HCT116 (cell line): ENCODE measurements around the gene ERBB4. TPM values are rescaled to one million over a fixed set of nuclear protein-coding genes. Genes with fewer than 3 reads are reported as not detected.

ENCODE experiments used
- ATAC-seq: fragments of 200-7000 bp; cut with Tn5 transposase; 2 replicates; pipeline ENCODE4 v1.9.1; 2020; ENCODE audit warnings: mild to moderate bottlenecking, moderate library complexity
- BruUV-seq: library from RNA; stranded (reverse); fragments of 400-500 nt; replicated peaks from 2 replicates; lab custom pipeline; 2021; lab: Mats Ljungman, UMichigan
- CTCF ChIA-PET: fragments of 300-600 bp; sonication (Branson Sonifier 250); formaldehyde crosslinking; loops from one replicate; lab custom pipeline; 2021; ENCODE audit warnings: antibody characterized with exemption; lab: Charles Lee
- POLR2A ChIA-PET: fragments of 300-600, 350-600 bp; sonication (Branson Sonifier 250); formaldehyde crosslinking; loops from one replicate; lab custom pipeline; 2021; ENCODE audit warnings: antibody characterized with exemption; lab: Charles Lee
- RAD21 ChIA-PET, 2 experiments: fragments of 300-600 bp; sonication (Branson Sonifier 250); formaldehyde crosslinking; loops; one replicate each; lab custom pipeline; 2023; ENCODE audit warnings: low total read pairs in 2 of 2; ENCODE audit not compliant: uncharacterized antibody in 2 of 2, unreplicated experiment in 2 of 2, low non-redundant PET in 1 of 2; lab: Charles Lee
- DNase-seq: peaks from one replicate; pipeline ENCODE4 v3.0.0-alpha.2; 2010; ENCODE audit warnings: low read depth, low spot score
- H2AFZ ChIP-seq: fragments of 200-600 bp; shearing (Covaris generic), sonication (generic); 2 replicates; pipeline ENCODE4 v1.6.1; 2017; ENCODE audit warnings: low read depth, mixed run types, mixed read lengths, antibody characterized with exemption, low read length; ENCODE audit not compliant: poor library complexity, severe bottlenecking
- H3K27ac ChIP-seq: 2 replicates; pipeline ENCODE4 v1.5.1; 2012; ENCODE audit warnings: low read depth, low read length
- H3K27me3 ChIP-seq: fragments of 200-600 bp; sonication (generic); 2 replicates; pipeline ENCODE4 v1.6.1; 2016; ENCODE audit warnings: mixed run types, low read length, mixed read lengths; ENCODE audit not compliant: insufficient read depth
- H3K36me3 ChIP-seq, 2 experiments: fragments of 200-500 bp in 1 of 2; fragments of 200-600 bp in 1 of 2; sonication (Bioruptor generic) in 1 of 2; sonication (generic) in 1 of 2; 2 replicates each; pipeline versions ENCODE4 v1.5.1 to v1.6.1; 2014 to 2016; ENCODE audit warnings: low read length in 2 of 2, inconsistent platforms in 1 of 2, mixed read lengths in 1 of 2, mixed run types in 1 of 2; ENCODE audit not compliant: insufficient read depth in 2 of 2, control insufficient read depth in 1 of 2
- H3K4me1 ChIP-seq, 2 experiments: fragments of 200-600 bp in 1 of 2; sonication (generic) in 1 of 2; 2 replicates each; pipeline versions ENCODE4 v1.5.1 to v1.6.1; 2012 to 2017; ENCODE audit warnings: low read length in 2 of 2, inconsistent platforms in 1 of 2, mild to moderate bottlenecking in 1 of 2, mixed read lengths in 1 of 2, mixed run types in 1 of 2, moderate library complexity in 1 of 2; ENCODE audit not compliant: insufficient read depth in 2 of 2, control insufficient read depth in 1 of 2
- H3K4me2 ChIP-seq: fragments of 200-600 bp; sonication (generic); 2 replicates; pipeline ENCODE4 v1.6.1; 2017; ENCODE audit warnings: mixed run types, low read length, mixed read lengths
- H3K4me3 ChIP-seq, 2 experiments: fragments of 200-600 bp in 1 of 2; sonication (generic) in 1 of 2; replicated peaks in 1 of 2; 2 replicates each; pipeline ENCODE4 v1.5.1; 2011 to 2016; ENCODE audit warnings: low read length in 2 of 2, control low read depth in 1 of 2, low read depth in 1 of 2, mild to moderate bottlenecking in 1 of 2, mixed read lengths in 1 of 2, mixed run types in 1 of 2
- H3K79me2 ChIP-seq: fragments of 200-600 bp; sonication (generic); 2 replicates; pipeline ENCODE4 v1.6.1; 2017; ENCODE audit warnings: mild to moderate bottlenecking, mixed run types, low read length, moderate library complexity, mixed read lengths; ENCODE audit not compliant: insufficient read depth
- H3K9ac ChIP-seq: fragments of 200-600 bp; sonication (generic); 2 replicates; pipeline ENCODE4 v1.6.1; 2016; ENCODE audit warnings: low read length, mixed read lengths
- H3K9me2 ChIP-seq: fragments of 200-600 bp; sonication (generic), shearing (Covaris generic); 2 replicates; pipeline ENCODE4 v1.6.1; 2017; ENCODE audit warnings: mixed run types, mild to moderate bottlenecking, moderate library complexity; ENCODE audit not compliant: insufficient read depth
- H3K9me3 ChIP-seq, 2 experiments: fragments of 200-500 bp in 1 of 2; fragments of 200-600 bp in 1 of 2; sonication (Bioruptor generic) in 1 of 2; sonication (generic) in 1 of 2; 2 replicates each; pipeline ENCODE4 v1.6.1; 2014 to 2017; ENCODE audit warnings: low read length in 2 of 2, mixed read lengths in 2 of 2, inconsistent platforms in 1 of 2, low read depth in 1 of 2, mild to moderate bottlenecking in 1 of 2, mixed run types in 1 of 2, moderate library complexity in 1 of 2; ENCODE audit not compliant: control insufficient read depth in 1 of 2, insufficient read depth in 1 of 2
- H4K20me1 ChIP-seq: fragments of 200-600 bp; sonication (generic), shearing (Covaris generic); 2 replicates; pipeline ENCODE4 v1.6.1; 2017; ENCODE audit warnings: mixed run types, mild to moderate bottlenecking, moderate library complexity; ENCODE audit not compliant: insufficient read depth
- CBX3 ChIP-seq: IDR thresholded peaks from 2 replicates; pipeline ENCODE4 v1.6.1; 2012; ENCODE audit warnings: low read depth
- CEBPB ChIP-seq: IDR thresholded peaks from 2 replicates; pipeline ENCODE4 v1.6.1; 2012; ENCODE audit warnings: low read depth
- EGR1 ChIP-seq: IDR thresholded peaks from 2 replicates; pipeline ENCODE4 v1.6.1; 2012; ENCODE audit warnings: low read depth
- ELF1 ChIP-seq: IDR thresholded peaks from 2 replicates; pipeline ENCODE4 v1.6.1; 2012; ENCODE audit warnings: low read depth, borderline replicate concordance
- EZH2 ChIP-seq: fragments of 200-600 bp; sonication (generic); IDR thresholded peaks from 2 replicates; pipeline ENCODE4 v1.6.1; 2017; ENCODE audit warnings: antibody characterized with exemption, mixed run types
- EZH2phosphoT487 ChIP-seq: fragments of 200-600 bp; IDR thresholded peaks from 2 replicates; pipeline ENCODE4 v1.6.1; 2018; ENCODE audit warnings: antibody characterized with exemption, borderline replicate concordance
- POLR2AphosphoS5 ChIP-seq: IDR thresholded peaks from 2 replicates; pipeline ENCODE4 v1.6.1; 2011; ENCODE audit warnings: mild to moderate bottlenecking, low read depth, low read length, moderate library complexity
- SIN3A ChIP-seq: IDR thresholded peaks from 2 replicates; pipeline ENCODE4 v1.6.1; 2012; ENCODE audit warnings: low read depth
- SP1 ChIP-seq: IDR thresholded peaks from 2 replicates; pipeline ENCODE4 v1.6.1; 2012; ENCODE audit warnings: low read depth
- TCF7L2 ChIP-seq: IDR thresholded peaks from 2 replicates; pipeline ENCODE4 v1.7.0; 2011; ENCODE audit warnings: borderline replicate concordance, inconsistent platforms; ENCODE audit not compliant: insufficient read depth, insufficient read length; ENCODE audit errors: extremely low read depth
- YY1 ChIP-seq: IDR thresholded peaks from 2 replicates; pipeline ENCODE4 v1.6.1; 2011; ENCODE audit warnings: low read length, low read depth, moderate library complexity, mild to moderate bottlenecking; ENCODE audit not compliant: insufficient replicate concordance; ENCODE audit errors: extremely low read depth
- ZFX ChIP-seq: fragments of 450-650 bp; IDR thresholded peaks from 2 replicates; pipeline ENCODE4 v1.6.1; 2017
- ZNF274 ChIP-seq: fragments of 200-500 bp; sonication (Bioruptor generic); IDR thresholded peaks from 2 replicates; pipeline ENCODE4 v1.6.1; 2014; ENCODE audit warnings: mild to moderate bottlenecking, low read depth, low read length, inconsistent platforms
- intact Hi-C: fragments of 100-400 bp; cut with micrococcal nuclease; formaldehyde crosslinking; loops from 2 replicates; pipeline ENCODE4 v1.10.0; 2022
- total RNA-seq: library from RNA; stranded (reverse); gene quantifications from one replicate; pipeline ENCODE4 v1.2.1, GENCODE V29; 2021; ENCODE audit not compliant: unreplicated experiment
- TF ChIP-seq, protein P1 (sequence below), 3 experiments: fragments of 200-600 bp in 1 of 3; sonication (generic) in 1 of 3; IDR thresholded peaks in 2 of 3; conservative IDR thresholded peaks in 1 of 3; 2 replicates each; pipeline ENCODE4 v1.5.1; 2012 to 2017; ENCODE audit warnings: low read depth in 2 of 3, low read length in 2 of 3, antibody characterized with exemption in 1 of 3, borderline replicate concordance in 1 of 3, control low read depth in 1 of 3, mild to moderate bottlenecking in 1 of 3, mixed read lengths in 1 of 3, mixed run types in 1 of 3, moderate library complexity in 1 of 3; ENCODE audit not compliant: insufficient read depth in 1 of 3
- TF ChIP-seq, protein P2 (sequence below): IDR thresholded peaks from 2 replicates; pipeline ENCODE4 v1.6.1; 2012; ENCODE audit warnings: low read depth

The ERBB4 gene
- total RNA-seq, 1 experiment from 2014 or later, result 0.10 TPM

DNA sequence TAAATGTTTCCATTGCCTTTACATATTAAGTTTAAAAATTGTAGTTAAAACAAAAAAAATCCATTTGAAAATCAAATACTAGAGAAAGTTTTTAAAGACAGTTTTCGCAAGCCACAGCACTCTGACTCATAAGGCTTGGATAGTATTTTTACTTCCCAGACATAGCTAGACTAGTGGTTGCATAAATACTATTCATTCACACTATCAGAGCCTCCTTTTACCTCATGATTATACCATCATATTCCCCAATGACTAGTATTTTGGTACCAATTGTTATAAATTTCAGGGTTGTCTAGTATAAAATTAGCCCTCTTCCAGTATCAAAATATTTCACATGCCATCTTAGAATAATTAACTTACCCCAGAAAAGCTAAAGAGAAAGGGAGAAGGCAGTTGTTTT, 393.5 kb downstream of the ERBB4 start:
- POLR2A ChIA-PET, result no interaction called here
- Histone ChIP-seq H3K9ac (no peak overlapping the region), H3K36me3 (no peaks in the 10 kb centered on the region), H3K4me2 (no peak overlapping the region), H4K20me1 (no peaks in the 10 kb centered on the region), H3K9me3 (no peaks in the 10 kb centered on the region)
- DNase-seq, result no peak
- intact Hi-C loops, result loop anchor here (5.0 to 10.0 kb wide), 3 partner anchors 102 to 400 kb away; no protein-coding TSS in a partner anchor
- no peak for TF ChIP-seq EZH2phosphoT487
- TF ChIP-seq, all 23 proteins: peak for 0
- no peaks in the 10 kb centered on the region for H3K9me2 ChIP-seq
- no peak overlapping the region for H3K27ac ChIP-seq
- H3K27me3 ChIP-seq, result no peaks in the 10 kb centered on the region
- H3K79me2 ChIP-seq, result no peaks in the 10 kb centered on the region
- no peak for ATAC-seq
- H2AFZ ChIP-seq, result no peak overlapping the region
- no peak overlapping the region for H3K4me3 ChIP-seq
- H3K4me1 ChIP-seq, result no peaks in the 10 kb centered on the region
- ChIA-PET RAD21 (no interaction called here), CTCF (no interaction called here)
- no TSS peak for BruUV-seq

DNA sequence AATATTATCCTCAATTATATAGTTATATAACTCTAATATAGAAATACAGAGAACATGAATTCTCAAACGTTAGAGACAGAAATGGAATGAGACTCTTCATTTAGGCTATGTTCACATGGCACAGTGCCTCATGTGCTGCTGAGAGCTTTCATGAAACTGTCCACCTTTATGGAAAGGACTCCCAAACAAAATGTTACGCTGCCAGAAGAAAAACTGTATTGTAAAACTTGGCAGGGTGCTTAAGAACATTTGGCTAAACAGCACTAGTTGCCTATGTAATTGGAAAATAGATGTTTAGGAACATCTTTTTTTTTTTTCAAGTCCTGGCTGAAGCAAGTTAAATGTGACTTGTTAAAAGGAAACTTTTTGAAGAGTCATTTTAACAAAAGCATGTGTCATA, 396.0 kb downstream of the ERBB4 start:
- intact Hi-C loops, result loop anchor here (10.0 kb wide), 1 partner anchor 398 kb away; no protein-coding TSS in a partner anchor
- Histone ChIP-seq H3K27me3 (no peaks in the 10 kb centered on the region), H3K9ac (no peak overlapping the region), H3K9me2 (no peaks in the 10 kb centered on the region), H4K20me1 (no peaks in the 10 kb centered on the region), H3K36me3 (no peaks in the 10 kb centered on the region), H2AFZ (no peak overlapping the region), H3K79me2 (no peaks in the 10 kb centered on the region), H3K9me3 (no peaks in the 10 kb centered on the region), H3K27ac (no peak overlapping the region), H3K4me3 (no peak overlapping the region), H3K4me2 (no peak overlapping the region), H3K4me1 (no peaks in the 10 kb centered on the region)
- no TSS peak for BruUV-seq
- RAD21 ChIA-PET, result no interaction called here
- DNase-seq (no peak), ATAC-seq (no peak)
- CTCF ChIA-PET, result no interaction called here
- POLR2A ChIA-PET, result no interaction called here
- TF ChIP-seq YY1 (no peak), POLR2AphosphoS5 (no peak), EGR1 (no peak), CBX3 (no peak), ZFX (no peak), EZH2 (no peak), ZNF274 (no peak), SP1 (no peak), ELF1 (no peak), SIN3A (no peak), EZH2phosphoT487 (no peak), CEBPB (no peak), TCF7L2 (no peak)
- TF ChIP-seq, protein P1, sequence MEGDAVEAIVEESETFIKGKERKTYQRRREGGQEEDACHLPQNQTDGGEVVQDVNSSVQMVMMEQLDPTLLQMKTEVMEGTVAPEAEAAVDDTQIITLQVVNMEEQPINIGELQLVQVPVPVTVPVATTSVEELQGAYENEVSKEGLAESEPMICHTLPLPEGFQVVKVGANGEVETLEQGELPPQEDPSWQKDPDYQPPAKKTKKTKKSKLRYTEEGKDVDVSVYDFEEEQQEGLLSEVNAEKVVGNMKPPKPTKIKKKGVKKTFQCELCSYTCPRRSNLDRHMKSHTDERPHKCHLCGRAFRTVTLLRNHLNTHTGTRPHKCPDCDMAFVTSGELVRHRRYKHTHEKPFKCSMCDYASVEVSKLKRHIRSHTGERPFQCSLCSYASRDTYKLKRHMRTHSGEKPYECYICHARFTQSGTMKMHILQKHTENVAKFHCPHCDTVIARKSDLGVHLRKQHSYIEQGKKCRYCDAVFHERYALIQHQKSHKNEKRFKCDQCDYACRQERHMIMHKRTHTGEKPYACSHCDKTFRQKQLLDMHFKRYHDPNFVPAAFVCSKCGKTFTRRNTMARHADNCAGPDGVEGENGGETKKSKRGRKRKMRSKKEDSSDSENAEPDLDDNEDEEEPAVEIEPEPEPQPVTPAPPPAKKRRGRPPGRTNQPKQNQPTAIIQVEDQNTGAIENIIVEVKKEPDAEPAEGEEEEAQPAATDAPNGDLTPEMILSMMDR (IDR thresholded peaks at IDR 0.05 in 2 of 3, conservative IDR thresholded peaks at IDR 0.05 in 1 of 3; ENCODE audit: borderline replicate concordance in 1 of 3, insufficient read depth in 1 of 3, low read depth in 2 of 3, low read length in 2 of 3), result no peak
- TF ChIP-seq, protein P2, sequence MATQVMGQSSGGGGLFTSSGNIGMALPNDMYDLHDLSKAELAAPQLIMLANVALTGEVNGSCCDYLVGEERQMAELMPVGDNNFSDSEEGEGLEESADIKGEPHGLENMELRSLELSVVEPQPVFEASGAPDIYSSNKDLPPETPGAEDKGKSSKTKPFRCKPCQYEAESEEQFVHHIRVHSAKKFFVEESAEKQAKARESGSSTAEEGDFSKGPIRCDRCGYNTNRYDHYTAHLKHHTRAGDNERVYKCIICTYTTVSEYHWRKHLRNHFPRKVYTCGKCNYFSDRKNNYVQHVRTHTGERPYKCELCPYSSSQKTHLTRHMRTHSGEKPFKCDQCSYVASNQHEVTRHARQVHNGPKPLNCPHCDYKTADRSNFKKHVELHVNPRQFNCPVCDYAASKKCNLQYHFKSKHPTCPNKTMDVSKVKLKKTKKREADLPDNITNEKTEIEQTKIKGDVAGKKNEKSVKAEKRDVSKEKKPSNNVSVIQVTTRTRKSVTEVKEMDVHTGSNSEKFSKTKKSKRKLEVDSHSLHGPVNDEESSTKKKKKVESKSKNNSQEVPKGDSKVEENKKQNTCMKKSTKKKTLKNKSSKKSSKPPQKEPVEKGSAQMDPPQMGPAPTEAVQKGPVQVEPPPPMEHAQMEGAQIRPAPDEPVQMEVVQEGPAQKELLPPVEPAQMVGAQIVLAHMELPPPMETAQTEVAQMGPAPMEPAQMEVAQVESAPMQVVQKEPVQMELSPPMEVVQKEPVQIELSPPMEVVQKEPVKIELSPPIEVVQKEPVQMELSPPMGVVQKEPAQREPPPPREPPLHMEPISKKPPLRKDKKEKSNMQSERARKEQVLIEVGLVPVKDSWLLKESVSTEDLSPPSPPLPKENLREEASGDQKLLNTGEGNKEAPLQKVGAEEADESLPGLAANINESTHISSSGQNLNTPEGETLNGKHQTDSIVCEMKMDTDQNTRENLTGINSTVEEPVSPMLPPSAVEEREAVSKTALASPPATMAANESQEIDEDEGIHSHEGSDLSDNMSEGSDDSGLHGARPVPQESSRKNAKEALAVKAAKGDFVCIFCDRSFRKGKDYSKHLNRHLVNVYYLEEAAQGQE, result no peak
